HFF-Myc (cell line): ENCODE measurements around the gene PSTK.

Experiments used
- DNase-seq: peaks from one replicate; pipeline ENCODE4 v3.0.0-alpha.2; 2011; ENCODE audit warnings: low read depth; ENCODE audit errors: extremely low read depth
- H3K4me3 ChIP-seq: replicated peaks from 2 replicates; pipeline ENCODE4 v1.5.1; 2011; ENCODE audit warnings: low read depth, mild to moderate bottlenecking, control low read depth, low read length
- TF ChIP-seq, protein P1 (sequence below): IDR thresholded peaks from 2 replicates; pipeline ENCODE4 v1.5.1; 2012; ENCODE audit warnings: mild to moderate bottlenecking, low read depth, low read length, control low read depth; ENCODE audit errors: missing control alignments

PSTK gene

DNA sequence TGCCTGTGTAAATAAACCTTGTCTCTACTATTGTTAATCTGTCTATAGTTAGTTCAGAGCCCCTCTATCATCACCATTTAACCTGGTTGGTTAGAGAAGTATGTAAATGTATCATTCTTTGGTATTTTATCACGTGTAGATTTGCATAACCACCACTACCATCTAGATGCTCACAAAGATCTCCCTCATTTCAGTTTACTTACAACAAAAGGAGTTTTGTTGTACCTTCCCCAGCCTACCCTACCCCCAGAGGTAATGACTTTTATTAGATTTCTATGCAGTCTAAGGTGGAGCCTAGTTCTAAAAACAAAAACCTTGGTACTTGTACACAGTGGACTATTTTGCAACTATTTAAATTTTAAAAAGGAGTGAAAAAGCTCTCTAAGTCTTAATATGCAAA is 46.1 kb downstream of the PSTK start:
- H3K4me3 ChIP-seq: no peak overlapping the region
- DNase-seq: no peak

DNA sequence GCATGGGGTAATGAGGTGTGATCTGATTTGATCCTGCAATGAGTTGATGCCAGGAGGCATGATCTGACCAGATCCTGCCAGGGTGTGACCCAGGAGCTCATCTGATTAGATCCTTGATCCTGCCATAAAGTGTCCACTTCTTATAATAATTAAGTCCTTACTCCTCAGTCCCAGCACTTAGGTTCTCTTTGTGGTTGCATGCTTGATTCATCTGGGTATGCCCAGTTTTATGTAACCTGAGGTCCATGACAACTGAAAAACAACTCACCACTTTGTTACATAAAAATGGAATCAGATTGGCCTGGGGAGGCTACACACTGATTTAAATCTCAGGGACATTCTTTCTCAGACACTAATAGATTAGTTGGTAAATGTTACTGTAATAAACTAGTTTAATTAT is 47.7 kb downstream of the PSTK start:
- DNase-seq: no peak
- H3K4me3 ChIP-seq: no peak overlapping the region
- TF ChIP-seq, protein P1, sequence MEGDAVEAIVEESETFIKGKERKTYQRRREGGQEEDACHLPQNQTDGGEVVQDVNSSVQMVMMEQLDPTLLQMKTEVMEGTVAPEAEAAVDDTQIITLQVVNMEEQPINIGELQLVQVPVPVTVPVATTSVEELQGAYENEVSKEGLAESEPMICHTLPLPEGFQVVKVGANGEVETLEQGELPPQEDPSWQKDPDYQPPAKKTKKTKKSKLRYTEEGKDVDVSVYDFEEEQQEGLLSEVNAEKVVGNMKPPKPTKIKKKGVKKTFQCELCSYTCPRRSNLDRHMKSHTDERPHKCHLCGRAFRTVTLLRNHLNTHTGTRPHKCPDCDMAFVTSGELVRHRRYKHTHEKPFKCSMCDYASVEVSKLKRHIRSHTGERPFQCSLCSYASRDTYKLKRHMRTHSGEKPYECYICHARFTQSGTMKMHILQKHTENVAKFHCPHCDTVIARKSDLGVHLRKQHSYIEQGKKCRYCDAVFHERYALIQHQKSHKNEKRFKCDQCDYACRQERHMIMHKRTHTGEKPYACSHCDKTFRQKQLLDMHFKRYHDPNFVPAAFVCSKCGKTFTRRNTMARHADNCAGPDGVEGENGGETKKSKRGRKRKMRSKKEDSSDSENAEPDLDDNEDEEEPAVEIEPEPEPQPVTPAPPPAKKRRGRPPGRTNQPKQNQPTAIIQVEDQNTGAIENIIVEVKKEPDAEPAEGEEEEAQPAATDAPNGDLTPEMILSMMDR: no peak

More for the DNA sequence above, 46.1 kb downstream of the PSTK start:
- TF ChIP-seq, protein P1: no peak

DNA sequence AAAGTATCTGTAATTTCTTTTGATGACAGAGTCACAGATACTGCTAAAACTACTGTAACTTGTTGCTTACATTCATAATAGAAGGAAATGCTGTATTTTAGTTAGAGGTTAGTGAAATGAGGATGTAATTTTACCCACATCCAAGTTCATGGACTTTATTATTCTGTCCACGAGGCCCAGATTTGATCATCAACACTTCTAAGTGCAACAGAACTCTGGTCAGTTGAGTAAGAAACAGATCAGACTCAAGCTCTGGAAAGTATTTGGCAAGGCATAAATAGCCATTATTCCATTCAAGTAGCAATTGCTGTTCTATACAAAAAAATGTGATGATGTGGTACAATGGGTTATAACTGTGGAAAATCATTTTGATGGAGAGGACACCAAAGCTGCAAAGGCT is 50.9 kb downstream of the PSTK start:
- no peak for DNase-seq

DNA sequence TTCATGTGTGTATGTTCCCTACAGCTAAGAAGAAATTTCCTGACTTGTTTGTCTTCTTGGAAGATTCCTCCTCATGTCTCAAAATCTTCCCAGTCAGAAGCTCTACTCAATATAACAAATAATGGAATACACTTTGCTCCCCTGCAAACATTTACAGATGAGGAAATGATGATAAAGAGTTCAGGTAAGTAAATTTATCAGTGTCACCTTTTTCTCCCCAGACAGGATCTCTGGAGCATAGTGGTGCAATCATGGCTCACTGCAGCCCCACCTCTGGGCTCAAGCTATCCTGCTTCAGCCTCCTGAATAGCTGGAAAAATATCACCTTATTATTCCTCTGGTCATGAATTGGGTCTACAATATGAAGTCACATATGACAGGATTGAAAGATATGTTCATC is 54.1 kb downstream of the PSTK start:
- DNase-seq: no peak

More for the DNA sequence above, 50.9 kb downstream of the PSTK start:
- TF ChIP-seq, protein P1: no peak
- H3K4me3 ChIP-seq: no peak overlapping the region

DNA sequence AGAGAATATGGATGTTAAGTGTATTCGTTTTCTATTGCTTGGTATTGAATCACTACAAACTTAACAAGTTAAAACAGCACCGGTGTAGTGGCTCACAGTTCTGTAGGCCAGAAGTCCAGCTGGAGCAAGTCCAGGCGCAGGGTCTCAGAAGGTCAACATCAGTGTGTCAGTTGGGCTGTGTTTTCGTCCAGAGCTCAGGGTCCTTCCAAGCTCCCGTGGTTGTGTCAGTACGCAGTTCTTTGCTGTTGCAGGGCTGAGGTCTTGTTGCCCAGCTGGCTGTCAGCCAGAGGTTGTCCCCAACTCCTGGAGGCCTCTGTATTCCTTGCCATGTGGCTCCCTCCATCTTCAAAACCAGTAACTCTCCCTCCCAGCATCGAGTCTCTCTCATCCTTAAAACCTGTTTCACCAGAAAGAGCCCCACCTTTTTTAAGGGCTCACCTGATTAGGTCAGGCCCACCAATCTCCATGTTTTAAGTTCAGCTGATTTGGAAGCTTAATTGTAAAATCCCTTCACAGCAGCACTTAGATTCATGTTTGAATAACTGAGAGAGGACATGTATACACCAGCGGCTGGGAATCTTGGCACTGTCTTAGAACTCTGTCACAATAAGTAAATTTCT is 55.4 kb downstream of the PSTK start:
- no peak overlapping the region for H3K4me3 ChIP-seq
- no peak for DNase-seq
- TF ChIP-seq, protein P1: no peak

More for the DNA sequence above, 54.1 kb downstream of the PSTK start:
- TF ChIP-seq, protein P1: no peak
- H3K4me3 ChIP-seq: no peak overlapping the region

DNA sequence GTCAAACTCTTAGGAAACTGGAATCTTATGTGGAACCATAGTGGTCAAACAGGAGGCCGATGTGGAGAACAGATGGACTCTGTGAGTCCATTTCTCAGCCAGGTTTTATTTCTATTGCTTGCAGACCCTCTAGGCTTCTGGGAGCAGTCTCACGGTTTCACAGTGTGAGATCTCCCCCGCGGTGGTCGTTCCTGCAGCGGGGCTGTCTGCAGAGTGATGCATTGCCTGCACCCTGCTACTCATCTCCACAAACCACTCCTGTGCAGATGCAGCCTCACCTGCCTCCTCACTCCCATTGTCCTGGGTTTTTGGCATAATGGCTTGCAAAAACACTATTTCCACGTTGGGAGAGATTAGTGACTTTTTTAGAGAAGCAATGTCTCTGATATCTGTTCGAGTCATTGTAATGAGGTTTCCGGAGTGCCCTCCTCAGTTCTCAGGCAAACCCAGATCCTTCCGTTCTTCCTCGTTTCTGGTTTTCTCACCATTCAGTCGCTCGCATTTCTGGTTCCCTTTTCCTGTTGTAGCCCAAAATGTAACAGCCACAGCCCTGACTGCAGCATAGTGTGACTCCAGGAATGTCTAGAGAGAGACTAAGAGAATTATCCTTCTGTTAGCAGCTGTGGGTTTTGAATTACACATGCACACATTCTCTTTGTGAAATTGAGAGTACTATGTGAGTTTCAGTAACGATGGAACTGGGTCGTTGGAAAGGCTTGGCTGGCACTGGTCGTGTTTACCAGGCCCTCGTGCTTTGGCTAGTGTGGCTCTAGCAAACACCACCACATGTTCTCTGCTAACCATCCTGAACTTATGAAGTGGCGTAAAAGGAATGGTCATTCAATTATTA is 58.8 kb downstream of the PSTK start:
- no peak for DNase-seq
- no peak overlapping the region for H3K4me3 ChIP-seq
- TF ChIP-seq, protein P1: no peak

DNA sequence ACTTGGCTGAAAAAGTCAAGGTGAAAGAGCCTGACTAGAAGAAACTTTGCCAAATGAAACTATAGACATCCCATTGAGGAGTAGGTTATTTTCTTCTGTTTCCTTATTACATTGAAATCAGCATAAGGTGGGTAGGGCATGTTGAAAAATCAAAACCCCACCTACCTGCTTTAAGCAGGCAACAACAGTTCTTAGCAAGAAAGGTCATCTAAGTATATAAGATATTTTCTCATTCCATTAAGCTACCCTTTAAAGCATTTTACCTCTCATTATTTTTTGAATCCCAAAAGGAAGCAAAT is 59.4 kb downstream of the PSTK start:
- no peak for DNase-seq
- TF ChIP-seq, protein P1: no peak
- H3K4me3 ChIP-seq: no peak overlapping the region
